SU-DHL-6 (cell line): ENCODE data around the gene ADNP2.

Source experiments
- H2AFZ ChIP-seq: fragments of 200-600 bp; sonication (generic); 2 replicates; pipeline ENCODE4 v1.6.1; 2014; ENCODE audit warnings: low read depth, mild to moderate bottlenecking, moderate library complexity, mixed read lengths, antibody characterized with exemption, low read length; ENCODE audit not compliant: severe bottlenecking
- H3F3A ChIP-seq: fragments of 200-600 bp; shearing (Covaris generic); 2 replicates; pipeline ENCODE4 v1.6.0; 2016; ENCODE audit warnings: antibody characterized with exemption, mild to moderate bottlenecking; ENCODE audit not compliant: insufficient read depth
- H3K27ac ChIP-seq: fragments of 200-600 bp; sonication (generic); 2 replicates; pipeline ENCODE4 v1.5.1; 2016; ENCODE audit warnings: low read depth, mild to moderate bottlenecking, low read length, moderate library complexity, mixed read lengths
- H3K27me3 ChIP-seq: fragments of 200-600 bp; sonication (generic), shearing (Covaris generic); 2 replicates; pipeline ENCODE4 v1.6.0; 2014; ENCODE audit warnings: mild to moderate bottlenecking, low read length
- H3K36me3 ChIP-seq: fragments of 200-600 bp; sonication (generic); 2 replicates; pipeline ENCODE4 v1.6.1; 2014; ENCODE audit warnings: mild to moderate bottlenecking, low read length, mixed read lengths
- H3K4me2 ChIP-seq: fragments of 300-600, 200-600 bp; shearing (Covaris generic), sonication (generic); 2 replicates; pipeline ENCODE4 v1.6.0; 2014; ENCODE audit warnings: low read length, low read depth, mild to moderate bottlenecking; ENCODE audit not compliant: poor library complexity, severe bottlenecking
- H3K4me3 ChIP-seq: fragments of 200-600 bp; sonication (generic); 2 replicates; pipeline ENCODE4 v1.5.1; 2014; ENCODE audit warnings: antibody characterized with exemption, low read length, mild to moderate bottlenecking, mixed read lengths; ENCODE audit not compliant: insufficient read depth, poor library complexity, severe bottlenecking
- H3K79me2 ChIP-seq: fragments of 200-600 bp; sonication (generic); 2 replicates; pipeline ENCODE4 v1.6.1; 2014; ENCODE audit warnings: mild to moderate bottlenecking, low read length, moderate library complexity; ENCODE audit not compliant: insufficient read depth
- H3K9ac ChIP-seq: fragments of 200-600 bp; sonication (generic); 2 replicates; pipeline ENCODE4 v1.7.0; 2014; ENCODE audit warnings: mild to moderate bottlenecking, low read length
- H3K9me2 ChIP-seq: fragments of 200-600 bp; sonication (generic); replicated peaks from 2 replicates; pipeline ENCODE4 v1.6.1; 2014; ENCODE audit warnings: low read length; ENCODE audit not compliant: insufficient read depth
- H3K9me3 ChIP-seq: fragments of 200-600 bp; sonication (generic); 2 replicates; pipeline ENCODE4 v1.6.1; 2014; ENCODE audit warnings: low read length, mixed read lengths; ENCODE audit not compliant: insufficient read depth
- H4K20me1 ChIP-seq: fragments of 200-600 bp; sonication (generic); 2 replicates; pipeline ENCODE4 v1.6.1; 2014; ENCODE audit warnings: low read depth, mild to moderate bottlenecking, antibody characterized with exemption, low read length, moderate library complexity, mixed read lengths
- EZH2phosphoT487 ChIP-seq: fragments of 200-600 bp; sonication (generic), shearing (Covaris generic); conservative IDR thresholded peaks from 2 replicates; pipeline ENCODE4 v1.6.1; 2018; ENCODE audit warnings: mild to moderate bottlenecking, antibody characterized with exemption, low read length, moderate library complexity, mixed read lengths
- TF ChIP-seq, protein P1 (sequence below): fragments of 200-600 bp; sonication (generic); IDR thresholded peaks from one replicate; pipeline ENCODE4 v1.5.1; 2017; ENCODE audit warnings: antibody characterized with exemption, mild to moderate bottlenecking, low read length, moderate library complexity; ENCODE audit not compliant: insufficient read depth, poor library complexity, severe bottlenecking

Gene ADNP2

DNA sequence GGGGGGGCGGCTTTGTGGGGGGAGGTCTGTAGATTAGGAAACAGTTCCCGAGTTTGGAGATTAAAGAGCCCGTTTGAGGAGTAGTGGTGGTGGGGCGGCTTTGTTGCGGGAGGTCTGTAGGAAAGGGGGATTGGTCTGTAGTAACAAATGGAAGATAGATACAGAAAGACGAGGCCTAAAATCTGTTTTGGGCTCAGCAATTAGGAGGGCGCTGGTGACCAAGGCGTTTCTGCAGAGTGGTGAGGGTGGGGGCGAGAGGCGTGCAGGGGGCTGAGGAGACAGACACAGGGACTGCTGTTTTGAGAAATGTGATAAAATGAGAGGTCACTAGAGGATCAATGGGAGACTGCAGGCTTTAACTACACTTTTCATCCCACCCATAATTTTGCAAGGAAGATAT, 1.6 kb upstream of the ADNP2 start:
- H4K20me1 ChIP-seq, result no peaks in the 10 kb centered on the region
- H3K9ac ChIP-seq, result no peak overlapping the region
- no peaks in the 10 kb centered on the region for H3K27me3 ChIP-seq
- no peaks in the 10 kb centered on the region for H3K36me3 ChIP-seq
- H3K4me2 ChIP-seq, result no peak overlapping the region
- peaks cover 14% of the 10 kb centered on the region; the same call in 1 of the 2 replicates for H3K79me2 ChIP-seq
- H3K9me3 ChIP-seq, result no peaks in the 10 kb centered on the region
- H3K9me2 ChIP-seq, result no peaks in the 10 kb centered on the region
- no peak overlapping the region for H3K4me3 ChIP-seq
- H3K27ac ChIP-seq, result no peak overlapping the region
- H3F3A ChIP-seq, result peaks cover 15% of the 10 kb centered on the region
- TF ChIP-seq, protein P1, sequence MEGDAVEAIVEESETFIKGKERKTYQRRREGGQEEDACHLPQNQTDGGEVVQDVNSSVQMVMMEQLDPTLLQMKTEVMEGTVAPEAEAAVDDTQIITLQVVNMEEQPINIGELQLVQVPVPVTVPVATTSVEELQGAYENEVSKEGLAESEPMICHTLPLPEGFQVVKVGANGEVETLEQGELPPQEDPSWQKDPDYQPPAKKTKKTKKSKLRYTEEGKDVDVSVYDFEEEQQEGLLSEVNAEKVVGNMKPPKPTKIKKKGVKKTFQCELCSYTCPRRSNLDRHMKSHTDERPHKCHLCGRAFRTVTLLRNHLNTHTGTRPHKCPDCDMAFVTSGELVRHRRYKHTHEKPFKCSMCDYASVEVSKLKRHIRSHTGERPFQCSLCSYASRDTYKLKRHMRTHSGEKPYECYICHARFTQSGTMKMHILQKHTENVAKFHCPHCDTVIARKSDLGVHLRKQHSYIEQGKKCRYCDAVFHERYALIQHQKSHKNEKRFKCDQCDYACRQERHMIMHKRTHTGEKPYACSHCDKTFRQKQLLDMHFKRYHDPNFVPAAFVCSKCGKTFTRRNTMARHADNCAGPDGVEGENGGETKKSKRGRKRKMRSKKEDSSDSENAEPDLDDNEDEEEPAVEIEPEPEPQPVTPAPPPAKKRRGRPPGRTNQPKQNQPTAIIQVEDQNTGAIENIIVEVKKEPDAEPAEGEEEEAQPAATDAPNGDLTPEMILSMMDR, result no peak
- no peak for TF ChIP-seq EZH2phosphoT487
- H2AFZ ChIP-seq, result no peak overlapping the region

DNA sequence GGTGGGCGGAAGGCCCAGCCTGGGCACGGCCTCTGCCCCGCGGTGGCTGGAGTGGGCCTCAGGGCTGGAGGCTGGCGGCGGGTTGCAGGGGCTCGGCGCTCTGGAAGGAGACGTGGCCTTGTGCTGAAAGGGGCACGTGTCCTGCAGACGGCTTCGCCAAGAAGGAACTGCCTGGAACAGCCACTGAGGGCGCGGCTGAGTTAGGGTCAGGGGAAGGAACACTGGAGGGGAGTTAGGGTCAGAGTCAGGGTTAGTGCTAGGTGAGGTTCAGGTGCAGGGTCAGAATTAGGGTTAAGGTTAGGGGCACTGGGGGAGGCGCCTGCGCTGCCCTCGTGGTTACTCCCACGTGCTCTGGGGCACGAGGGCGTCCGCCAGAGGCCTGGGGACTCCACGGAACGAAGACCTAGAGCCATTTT, 933 bp upstream of the ADNP2 start:
- no peaks in the 10 kb centered on the region for H3K9me3 ChIP-seq
- H3K9ac ChIP-seq, result no peak overlapping the region
- H3K9me2 ChIP-seq, result no peaks in the 10 kb centered on the region
- H3K4me3 ChIP-seq, result no peak overlapping the region
- H3F3A ChIP-seq, result peaks cover 15% of the 10 kb centered on the region
- H2AFZ ChIP-seq, result no peak overlapping the region
- H4K20me1 ChIP-seq, result no peaks in the 10 kb centered on the region
- no peaks in the 10 kb centered on the region for H3K36me3 ChIP-seq
- TF ChIP-seq, protein P1, result no peak
- no peak for TF ChIP-seq EZH2phosphoT487
- no peak overlapping the region for H3K4me2 ChIP-seq
- H3K27ac ChIP-seq, result no peak overlapping the region
- H3K27me3 ChIP-seq, result no peaks in the 10 kb centered on the region
- H3K79me2 ChIP-seq, result peaks cover 19% of the 10 kb centered on the region

DNA sequence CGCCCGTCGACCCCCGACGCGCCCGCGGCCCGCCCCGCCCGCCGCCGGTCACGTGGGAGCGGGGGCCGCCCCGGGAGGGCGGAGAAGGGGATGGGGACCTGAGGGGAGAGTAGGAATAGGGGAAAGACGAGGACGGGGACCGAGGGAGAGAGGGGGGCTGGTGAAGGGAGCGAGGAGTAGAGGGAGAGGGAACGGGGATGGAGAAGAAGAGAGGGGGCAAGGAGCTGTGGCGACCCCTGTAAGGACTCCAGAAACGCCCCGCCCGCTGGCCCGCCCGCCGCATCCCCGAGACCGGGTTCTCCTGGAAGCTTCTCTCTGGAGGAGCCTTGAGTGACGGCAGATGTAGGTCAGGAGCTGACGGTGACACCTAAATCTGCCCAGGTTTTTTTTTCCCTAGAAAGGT, 615 bp downstream of the ADNP2 start:
- H3K27me3 ChIP-seq, result no peaks in the 10 kb centered on the region
- H3K4me2 ChIP-seq, result peak overlapping the region; percentile 90
- no peak for TF ChIP-seq EZH2phosphoT487
- TF ChIP-seq, protein P1, result no peak
- H3K36me3 ChIP-seq, result no peaks in the 10 kb centered on the region
- H3K9ac ChIP-seq, result peak overlapping the region; percentile 59
- H3F3A ChIP-seq, result peaks cover 15% of the 10 kb centered on the region
- no peaks in the 10 kb centered on the region for H3K9me3 ChIP-seq
- H3K4me3 ChIP-seq, result peak overlapping the region; percentile 59
- no peaks in the 10 kb centered on the region for H4K20me1 ChIP-seq
- no peaks in the 10 kb centered on the region for H3K9me2 ChIP-seq
- H2AFZ ChIP-seq, result peak overlapping the region; percentile 17
- H3K27ac ChIP-seq, result no peak overlapping the region
- H3K79me2 ChIP-seq, result peaks cover 35% of the 10 kb centered on the region

DNA sequence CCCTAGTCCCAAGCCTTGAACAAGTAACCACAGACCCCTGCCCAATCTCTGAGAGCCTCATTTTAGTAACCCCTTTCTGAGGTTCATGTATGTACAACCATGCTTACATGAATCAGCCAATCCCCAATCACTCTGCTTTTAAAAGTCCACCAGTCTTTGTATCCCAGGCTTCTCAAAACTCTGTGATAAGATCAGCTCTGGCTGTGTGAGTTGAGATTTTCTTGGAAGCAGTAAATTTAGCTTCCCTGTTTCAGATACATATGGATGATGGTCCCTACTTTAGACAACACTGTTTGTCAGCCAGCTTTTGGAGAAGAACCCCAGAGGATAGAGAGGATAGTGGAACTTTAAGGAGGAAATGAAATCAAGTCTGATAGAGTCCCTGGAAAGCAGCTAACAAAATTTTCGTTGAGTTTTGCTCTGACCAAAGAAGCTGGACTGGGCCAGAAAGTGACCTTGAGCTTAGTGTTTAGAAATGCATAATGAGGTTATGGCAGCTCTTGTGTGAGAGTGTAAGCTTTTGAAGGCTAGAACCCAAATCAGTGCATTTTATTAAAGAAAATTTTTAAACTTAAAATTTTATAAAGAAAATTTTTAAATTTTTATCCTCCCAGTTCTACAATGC, 3.7 kb downstream of the ADNP2 start:
- no peaks in the 10 kb centered on the region for H3K36me3 ChIP-seq
- H3K4me2 ChIP-seq, result no peak overlapping the region
- peaks cover 13% of the 10 kb centered on the region for H3F3A ChIP-seq
- no peak overlapping the region for H3K4me3 ChIP-seq
- H3K27ac ChIP-seq, result no peak overlapping the region
- peaks cover 52% of the 10 kb centered on the region for H3K79me2 ChIP-seq
- H3K9me3 ChIP-seq, result no peaks in the 10 kb centered on the region
- TF ChIP-seq EZH2phosphoT487, result no peak
- TF ChIP-seq, protein P1, result no peak
- H4K20me1 ChIP-seq, result no peaks in the 10 kb centered on the region
- no peak overlapping the region for H2AFZ ChIP-seq
- H3K27me3 ChIP-seq, result no peaks in the 10 kb centered on the region
- H3K9ac ChIP-seq, result no peak overlapping the region
- no peaks in the 10 kb centered on the region for H3K9me2 ChIP-seq
